NCI-H1930 (cell line): ENCODE data around the gene COL27A1.

Source experiments
- DNase-seq, 2 experiments: peaks; one replicate each; lab custom pipeline; 2025; lab: John Stamatoyannopoulos, UW

The COL27A1 gene

GRCh38 chr9:114342755-114343440 is 187.6 kb downstream of the COL27A1 start:
- DNase-seq: no peak

- no peak for DNase-seq
Observed at GRCh38 chr9:114343471-114344187, 188.3 kb downstream of the COL27A1 start.

DNA sequence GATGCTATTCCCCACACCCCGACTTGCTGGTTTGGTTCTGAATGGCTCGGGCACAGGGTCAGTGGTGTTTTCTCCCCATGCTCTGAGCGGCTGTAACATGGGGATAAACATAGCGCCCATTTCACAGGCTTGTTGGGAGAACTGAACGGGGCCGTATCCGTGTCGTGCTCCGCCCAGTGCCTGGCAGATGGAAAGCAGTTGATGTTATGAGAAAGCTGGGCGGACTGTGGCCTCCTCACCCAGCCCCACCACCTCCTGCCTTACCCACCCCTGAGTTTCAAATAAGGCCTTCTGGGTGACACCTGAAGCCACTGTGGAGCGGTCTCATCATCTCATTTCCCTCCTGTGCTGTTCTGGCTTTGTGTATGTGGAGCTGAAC is 188.8 kb downstream of the COL27A1 start:
- DNase-seq: no peak

GRCh38 chr9:114344692-114345091 is 189.4 kb downstream of the COL27A1 start:
- DNase-seq: no peak

- DNase-seq: no peak
Observed at GRCh38 chr9:114345493-114346065, 190.2 kb downstream of the COL27A1 start.

DNA sequence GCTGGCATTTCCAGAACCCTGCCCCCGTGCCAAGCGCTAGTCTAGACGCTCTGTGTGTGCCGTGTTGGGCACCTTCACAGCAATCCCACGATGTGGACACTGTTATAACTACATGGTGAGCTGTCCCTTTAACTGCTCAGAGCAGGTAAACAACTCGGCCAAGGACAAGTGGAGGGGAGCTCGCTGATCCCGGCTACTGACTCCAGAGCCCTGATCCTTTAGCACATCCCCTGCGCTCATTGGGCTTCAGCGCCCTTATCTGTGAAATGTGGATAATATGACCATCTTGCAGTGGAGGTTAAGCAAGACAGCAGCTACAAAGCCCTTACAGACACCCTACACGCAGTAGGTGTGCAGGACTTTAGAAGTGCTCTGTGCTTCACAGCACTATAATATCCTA is 190.8 kb downstream of the COL27A1 start:
- no peak for DNase-seq

DNA sequence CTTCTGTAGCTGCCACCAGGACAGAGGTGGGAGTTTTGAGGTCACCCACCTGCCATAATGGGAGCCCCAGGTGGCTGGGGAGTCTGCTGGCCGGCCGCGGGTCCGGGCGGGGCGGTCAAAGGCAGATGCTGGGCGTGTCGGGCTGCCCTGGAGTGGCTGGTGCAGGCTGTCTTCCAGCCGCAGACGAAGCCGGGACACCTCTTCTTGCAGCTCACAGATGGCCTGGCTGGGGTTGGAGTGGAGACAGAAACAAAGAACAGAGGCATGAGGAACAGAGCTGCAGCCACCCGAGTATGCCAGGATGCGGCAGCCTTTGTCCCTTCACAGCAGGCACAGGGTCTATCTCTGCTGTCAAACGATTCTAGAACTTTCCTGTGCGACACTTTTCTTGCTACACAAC is 192.3 kb downstream of the COL27A1 start:
- DNase-seq: no peak

DNA sequence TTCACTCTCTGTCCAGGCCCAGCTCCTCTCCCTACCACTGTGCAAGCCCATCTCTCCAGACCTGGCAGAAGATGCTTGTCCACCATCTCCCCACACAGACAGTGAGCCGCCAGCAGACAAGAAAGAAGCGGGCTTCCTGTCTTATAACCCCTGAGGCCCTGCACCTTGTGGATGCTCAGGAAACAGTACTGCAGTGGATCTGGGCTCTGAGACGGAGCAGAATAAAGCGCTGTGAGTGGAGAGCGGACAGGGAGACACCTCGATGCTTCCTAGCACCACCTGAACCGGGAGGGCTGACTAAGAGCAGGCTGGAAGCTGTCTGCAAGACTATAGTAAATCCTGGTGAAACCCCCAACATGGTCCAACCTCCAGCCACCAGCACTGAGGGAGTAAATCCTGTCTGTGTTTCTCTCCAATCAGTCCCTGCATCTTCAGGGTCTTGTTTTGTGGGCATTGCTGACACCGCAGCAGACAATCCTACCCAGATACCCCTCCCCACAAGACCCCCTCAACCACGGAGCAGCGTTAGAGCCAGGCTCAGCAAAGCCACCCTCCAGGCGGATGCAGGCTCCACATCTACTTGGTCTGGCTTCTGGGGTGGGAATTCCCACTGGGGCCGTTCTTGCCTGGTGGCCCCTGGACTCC is 193.0 kb downstream of the COL27A1 start:
- no peak for DNase-seq

GRCh38 chr9:114348906-114349482 is 193.7 kb downstream of the COL27A1 start:
- no peak for DNase-seq

DNA sequence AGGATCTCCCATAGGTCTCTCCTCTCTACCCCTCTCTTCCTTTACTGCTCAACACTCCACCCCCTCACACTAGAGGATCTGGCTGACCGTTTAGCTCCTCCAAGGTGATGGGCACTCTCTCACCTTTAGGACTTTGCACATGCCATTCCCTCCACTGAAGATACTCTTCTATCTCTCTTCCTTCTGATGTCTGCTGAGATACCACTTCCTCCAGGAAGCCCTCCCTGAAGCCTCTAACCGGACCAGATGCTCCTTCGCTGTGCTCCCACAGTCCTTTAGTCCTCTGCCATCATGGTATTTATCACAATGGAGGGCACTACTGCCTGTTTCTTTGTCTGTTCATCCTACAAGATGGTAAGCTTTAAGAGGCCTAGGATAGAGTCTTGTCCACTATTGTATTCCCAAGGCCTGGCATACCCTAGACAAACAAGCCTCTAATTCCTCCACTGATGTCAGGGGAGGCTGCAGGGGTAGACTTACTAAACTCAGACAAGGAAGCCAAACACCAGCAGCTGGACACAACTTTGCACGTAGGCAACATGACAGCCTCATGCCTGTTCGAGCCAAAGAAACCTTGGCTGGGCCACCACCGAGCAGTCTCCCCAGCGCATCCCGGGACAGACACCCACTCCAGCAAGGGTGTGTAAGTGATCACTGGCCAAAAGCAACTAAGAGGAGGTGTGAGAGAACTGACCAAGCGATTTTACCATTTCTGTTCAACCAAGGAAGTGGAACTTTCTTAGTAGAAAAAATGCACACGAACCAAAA is 194.6 kb downstream of the COL27A1 start:
- no peak for DNase-seq

GRCh38 chr9:114350636-114351401 is 195.5 kb downstream of the COL27A1 start:
- no peak for DNase-seq

GRCh38 chr9:114351932-114352331 is 196.6 kb downstream of the COL27A1 start:
- DNase-seq: no peak

- no peak for DNase-seq
Observed at GRCh38 chr9:114355821-114356220, 200.5 kb downstream of the COL27A1 start.

DNA sequence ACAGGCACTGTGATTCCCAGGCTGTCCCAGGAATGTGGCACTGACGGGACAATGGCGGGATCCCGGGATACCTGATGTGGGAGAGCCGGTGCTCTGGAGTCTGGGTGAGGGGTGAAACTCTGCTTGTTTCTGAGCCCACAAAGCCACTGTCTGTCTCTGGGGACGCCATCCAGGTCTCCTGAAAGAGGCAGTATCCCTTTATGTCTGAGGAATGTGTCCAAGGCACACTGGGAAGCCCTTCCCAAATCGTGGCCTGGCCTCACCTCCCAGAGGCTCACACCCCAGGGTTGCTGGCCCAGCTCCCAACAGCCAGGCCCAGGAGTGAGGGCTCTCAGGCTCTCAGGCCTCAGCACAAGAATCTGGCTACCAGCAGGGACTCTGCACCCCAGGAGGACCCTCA is 201.5 kb downstream of the COL27A1 start:
- DNase-seq: no peak

GRCh38 chr9:114357360-114357759 is 202.0 kb downstream of the COL27A1 start:
- no peak for DNase-seq

GRCh38 chr9:114357911-114358328 is 202.6 kb downstream of the COL27A1 start:
- no peak for DNase-seq

- DNase-seq: no peak
Observed at GRCh38 chr9:114359801-114360200, 204.5 kb downstream of the COL27A1 start.

GRCh38 chr9:114361542-114361941 is 206.2 kb downstream of the COL27A1 start:
- no peak for DNase-seq
